GM21423 (cell line): ENCODE results near the gene ESRRG.
A peak's percentile ranks its signal among the peaks of the same experiment; 100 is the strongest.

Experiments
- ATAC-seq: cut with Tn5 transposase; IDR thresholded peaks from one replicate; pipeline ENCODE4 v1.9.1; 2021; ENCODE audit warnings: mild to moderate bottlenecking, moderate library complexity; ENCODE audit not compliant: unreplicated experiment

Gene ESRRG

GRCh38 chr1:216723274-216723780, at the start of gene ESRRG:
ESRRG (minus strand) TSS chr1:216723429; CDS start chr1:216723299, 130 bp downstream.
- no peak for ATAC-seq

GRCh38 chr1:216771922-216772321, 48.7 kb upstream of the ESRRG start:
- no peak for ATAC-seq

GRCh38 chr1:216766633-216767327, 43.6 kb upstream of the ESRRG start:
- no peak for ATAC-seq

- no peak for ATAC-seq
These were observed 42.4 kb upstream of the ESRRG start for GRCh38 chr1:216765346-216766300.

GRCh38 chr1:216758161-216758560, 34.9 kb upstream of the ESRRG start:
- ATAC-seq = no peak

GRCh38 chr1:216757110-216757509, 33.9 kb upstream of the ESRRG start:
- ATAC-seq = no peak

- no peak for ATAC-seq
These were observed 27.7 kb upstream of the ESRRG start for GRCh38 chr1:216750961-216751360.

- peak; percentile 52 for ATAC-seq
These were observed 26.9 kb upstream of the ESRRG start for GRCh38 chr1:216750031-216750627.

GRCh38 chr1:216749232-216749631, 26.0 kb upstream of the ESRRG start:
- no peak for ATAC-seq

GRCh38 chr1:216742625-216743024, 19.4 kb upstream of the ESRRG start:
- ATAC-seq = no peak

GRCh38 chr1:216740331-216740730, 17.1 kb upstream of the ESRRG start:
- ATAC-seq = no peak

GRCh38 chr1:216739793-216740192, 16.6 kb upstream of the ESRRG start:
- ATAC-seq = no peak

GRCh38 chr1:216732121-216732520, 8.9 kb upstream of the ESRRG start:
- no peak for ATAC-seq

- no peak for ATAC-seq
These were observed 8.3 kb upstream of the ESRRG start for GRCh38 chr1:216731562-216731961.

GRCh38 chr1:216726435-216726834, 3.2 kb upstream of the ESRRG start:
- no peak for ATAC-seq

- ATAC-seq = no peak
These were observed 408 bp downstream of the ESRRG start for GRCh38 chr1:216722821-216723220.

GRCh38 chr1:216721863-216722262, 1.4 kb downstream of the ESRRG start:
- no peak for ATAC-seq

- ATAC-seq = no peak
These were observed 2.2 kb downstream of the ESRRG start for GRCh38 chr1:216721062-216721461.

GRCh38 chr1:216711712-216712111, 11.5 kb downstream of the ESRRG start:
- ATAC-seq = no peak

GRCh38 chr1:216710598-216711333, 12.5 kb downstream of the ESRRG start:
- no peak for ATAC-seq

- no peak for ATAC-seq
These were observed 13.2 kb downstream of the ESRRG start for GRCh38 chr1:216710055-216710454.
